T-helper 2 cell (primary cell): Measurements from ENCODE around the gene CLEC3A.
"Not testable (repeated sequence)": the region's sequence is repeated elsewhere in the genome, so short reads cannot be mapped to it uniquely, and the experiment has no call there.

Experiments used
- DNase-seq, 5 experiments: peaks; one replicate each; pipeline versions ENCODE4 v3.0.0 to v3.0.0-alpha.2; 2012 to 2022

The CLEC3A gene

GRCh38 chr16:78034530-78034929 is 12.2 kb downstream of the CLEC3A start:
- DNase-seq, result peak in 1 of 5 experiments; percentile 81

- no peak for DNase-seq
Observed at GRCh38 chr16:78035012-78035411, 12.7 kb downstream of the CLEC3A start.

DNA sequence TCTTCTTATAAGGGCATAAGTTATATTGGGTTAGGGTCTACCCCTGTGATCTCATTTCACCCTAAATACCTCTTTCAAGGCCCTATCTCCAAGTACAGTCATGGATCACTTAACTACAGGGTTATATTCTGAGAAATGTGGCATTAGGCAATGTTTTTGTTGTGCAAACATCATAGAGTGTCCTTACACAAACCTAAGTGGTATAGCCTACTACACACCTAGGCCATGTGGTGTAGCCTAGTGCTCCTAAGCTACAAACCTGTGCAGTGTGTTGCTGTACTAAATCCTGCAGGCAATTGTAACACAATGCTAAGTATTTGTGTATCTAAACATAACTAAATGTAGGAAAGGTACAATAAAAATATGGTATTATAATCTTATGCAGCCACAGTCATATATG is 18.0 kb downstream of the CLEC3A start:
- DNase-seq, result no peak

DNA sequence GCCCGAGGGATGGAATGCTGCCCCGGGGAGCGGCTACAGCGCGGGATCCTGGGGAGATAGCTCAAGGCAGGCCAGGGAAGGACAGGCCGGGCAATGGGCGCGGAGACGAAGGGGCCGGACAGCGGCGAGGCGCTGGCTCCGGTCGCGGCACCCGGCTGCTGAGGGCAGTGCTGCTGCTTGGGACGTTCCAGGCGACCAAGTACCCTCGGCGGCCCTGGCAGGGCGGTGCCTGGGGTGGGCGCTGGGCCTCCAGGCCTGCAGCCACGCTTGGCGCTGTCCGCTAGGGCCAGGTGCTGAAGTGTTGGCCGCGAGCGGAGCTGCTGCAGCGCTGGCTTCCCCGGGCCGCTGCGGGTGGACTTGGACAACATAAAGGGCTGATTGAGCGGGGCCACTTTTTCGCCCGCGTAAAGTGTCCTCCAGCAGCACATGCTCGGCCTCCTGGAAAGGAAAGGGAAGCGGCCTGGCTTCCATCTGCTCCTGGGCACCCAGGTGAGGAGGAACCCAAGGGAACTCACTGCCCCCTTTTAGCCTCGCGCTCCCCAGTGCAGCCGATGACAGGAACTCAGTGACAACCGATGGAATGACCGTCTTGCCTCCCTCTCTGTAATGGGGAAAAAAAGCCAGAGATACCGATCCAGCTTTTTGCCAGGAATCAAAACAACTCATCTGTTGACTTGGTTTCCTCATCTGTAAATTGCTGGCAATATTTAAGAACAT is 23.7 kb downstream of the CLEC3A start:
- peak in 1 of 5 experiments; percentile 50 for DNase-seq

- no peak for DNase-seq
Observed at GRCh38 chr16:78048319-78048718, 26.0 kb downstream of the CLEC3A start.

GRCh38 chr16:78050734-78051400 is 28.5 kb downstream of the CLEC3A start:
- DNase-seq, result no peak

GRCh38 chr16:78057803-78058564 is 35.6 kb downstream of the CLEC3A start:
- DNase-seq, result no peak

- DNase-seq, result not testable (repeated sequence)
Observed at GRCh38 chr16:78059806-78060205, 37.5 kb downstream of the CLEC3A start.

DNA sequence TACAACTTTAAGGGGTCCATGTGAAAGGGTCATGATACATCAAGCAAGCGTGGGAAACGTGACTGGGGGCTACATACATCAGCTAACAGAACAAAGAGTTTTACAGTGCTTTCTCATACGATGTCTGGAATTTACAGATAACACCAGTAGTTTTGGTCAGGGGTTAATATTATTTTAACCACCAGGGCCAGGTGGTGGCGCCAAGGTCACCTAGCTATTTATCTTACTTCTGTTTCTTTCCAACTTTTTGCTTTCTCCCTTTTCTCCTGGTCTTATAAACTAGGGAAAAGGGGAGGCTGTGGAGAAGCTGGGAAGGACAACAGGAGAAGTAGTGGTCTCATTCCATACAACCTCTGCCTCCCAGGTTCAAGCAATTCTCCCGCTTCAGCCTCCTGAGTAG is 37.9 kb downstream of the CLEC3A start:
- DNase-seq, result no peak

- DNase-seq, result no peak
Observed at GRCh38 chr16:78060809-78061208, 38.5 kb downstream of the CLEC3A start.

GRCh38 chr16:78065319-78065718 is 43.0 kb downstream of the CLEC3A start:
- no peak for DNase-seq

GRCh38 chr16:78069913-78070312 is 47.6 kb downstream of the CLEC3A start:
- no peak for DNase-seq

GRCh38 chr16:78072275-78072674 is 49.9 kb downstream of the CLEC3A start:
- no peak for DNase-seq

GRCh38 chr16:78075800-78076199 is 53.5 kb downstream of the CLEC3A start:
- DNase-seq, result no peak

- no peak for DNase-seq
Observed at GRCh38 chr16:78081341-78081740, 59.0 kb downstream of the CLEC3A start.
